Upper lobe of left lung (tissue), 4 donors: ENCODE results near the gene ORMDL3.

Experiments used
- CTCF ChIP-seq, 6 experiments: fragments of 450-650 bp in 4 of 6; fragments of 200-600 bp in 2 of 6; sonication (generic) in 2 of 6; IDR thresholded peaks; one replicate each; pipeline ENCODE4 v1.5.1; 2016 to 2019; ENCODE audit warnings: antibody characterized with exemption in 6 of 6
- POLR2A ChIP-seq, 4 donors: fragments of 450-650 bp; IDR thresholded peaks; one replicate each; pipeline ENCODE4 v1.5.1; 2016 to 2017; ENCODE audit warnings: antibody characterized with exemption in 4 of 4, mild to moderate bottlenecking in 2 of 4
- POLR2AphosphoS5 ChIP-seq, 2 donors: sonication (generic); formaldehyde crosslinking; IDR thresholded peaks; one replicate each; pipeline ENCODE4 v1.5.1; 2017; ENCODE audit warnings: antibody characterized with exemption in 2 of 2

GRCh38 chr17:39970157-39970692 is 42.8 kb upstream of the ORMDL3 start:
- TF ChIP-seq POLR2A (IDR thresholded peaks at IDR 0.05) (no peak), CTCF (IDR thresholded peaks at IDR 0.05) (no peak), POLR2AphosphoS5 (IDR thresholded peaks at IDR 0.05) (no peak)
